Measurements from ENCODE around the gene SECISBP2L.

DNA sequence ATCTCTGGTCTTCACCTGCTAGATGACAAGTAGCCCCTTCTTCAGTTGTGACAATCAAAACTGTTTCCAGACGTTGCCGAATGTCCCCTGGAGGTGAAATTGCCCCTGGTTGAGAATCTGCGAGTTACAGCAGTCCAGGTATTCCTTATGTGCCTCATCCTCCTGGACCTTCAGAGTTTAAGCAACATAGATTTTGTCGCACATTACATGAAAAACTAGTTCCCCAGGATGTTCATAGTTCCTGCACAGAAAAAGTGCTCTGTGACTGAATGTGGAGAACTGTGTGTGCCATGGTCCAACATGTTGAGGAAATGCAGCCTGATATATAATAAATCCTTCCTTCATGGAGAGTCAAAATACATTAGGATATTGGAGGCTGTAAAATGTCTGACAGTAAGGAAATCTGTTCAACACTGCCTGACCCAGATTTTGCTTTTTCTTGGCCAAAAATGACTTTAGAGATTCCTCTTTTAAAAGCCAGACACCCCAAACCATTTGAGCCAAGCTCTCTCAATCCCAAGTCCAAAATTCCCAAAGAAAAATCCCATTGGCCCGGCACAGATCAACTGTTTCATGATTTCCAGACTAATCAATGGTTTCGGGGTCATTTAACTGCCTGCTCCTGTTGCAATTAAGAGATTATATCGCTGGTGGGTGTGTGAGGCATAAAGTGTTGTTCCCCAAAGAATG, 62.1 kb downstream of the SECISBP2L start:
- TF ChIP-seq, protein P1, sequence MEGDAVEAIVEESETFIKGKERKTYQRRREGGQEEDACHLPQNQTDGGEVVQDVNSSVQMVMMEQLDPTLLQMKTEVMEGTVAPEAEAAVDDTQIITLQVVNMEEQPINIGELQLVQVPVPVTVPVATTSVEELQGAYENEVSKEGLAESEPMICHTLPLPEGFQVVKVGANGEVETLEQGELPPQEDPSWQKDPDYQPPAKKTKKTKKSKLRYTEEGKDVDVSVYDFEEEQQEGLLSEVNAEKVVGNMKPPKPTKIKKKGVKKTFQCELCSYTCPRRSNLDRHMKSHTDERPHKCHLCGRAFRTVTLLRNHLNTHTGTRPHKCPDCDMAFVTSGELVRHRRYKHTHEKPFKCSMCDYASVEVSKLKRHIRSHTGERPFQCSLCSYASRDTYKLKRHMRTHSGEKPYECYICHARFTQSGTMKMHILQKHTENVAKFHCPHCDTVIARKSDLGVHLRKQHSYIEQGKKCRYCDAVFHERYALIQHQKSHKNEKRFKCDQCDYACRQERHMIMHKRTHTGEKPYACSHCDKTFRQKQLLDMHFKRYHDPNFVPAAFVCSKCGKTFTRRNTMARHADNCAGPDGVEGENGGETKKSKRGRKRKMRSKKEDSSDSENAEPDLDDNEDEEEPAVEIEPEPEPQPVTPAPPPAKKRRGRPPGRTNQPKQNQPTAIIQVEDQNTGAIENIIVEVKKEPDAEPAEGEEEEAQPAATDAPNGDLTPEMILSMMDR (IDR thresholded peaks at IDR 0.05 in 4 of 5, conservative IDR thresholded peaks at IDR 0.05 in 1 of 5), result no peak
- TF ChIP-seq POLR2A (IDR thresholded peaks at IDR 0.05), result no peak

Data from gastrocnemius medialis (tissue), 4 donors.